A549 treated with DMSO at 1 μM for 4 hours (cell line): ENCODE results near the gene VPS72. TPM values are rescaled to one million over a fixed set of nuclear protein-coding genes. Genes with fewer than 3 reads are reported as not detected.

Source experiments
- total RNA-seq: library from RNA; stranded (reverse); fragments of 200-300 nt; extraction: Qiagen RNA extraction; gene quantifications from 5 replicates; pipeline ENCODE4 v1.2.3, GENCODE V29; 2022; ENCODE audit warnings: low read depth

Gene VPS72
- total RNA-seq, result 44.2 to 71.7 TPM (median 45.2 TPM) in 5 replicates

GRCh38 chr1:151189637-151190445, at the start of gene VPS72:
Gene VPS72 (minus strand): TSS chr1:151190197. CDS start chr1:151190121, 76 bp downstream.

GRCh38 chr1:151198254-151199127, 8.5 kb upstream of the VPS72 start, which contains the start of gene PIP5K1A:
Gene PIP5K1A (plus strand): TSS chr1:151198552. CDS start chr1:151198997, 445 bp downstream.

GRCh38 chr1:151175863-151176262, 14.1 kb downstream of the VPS72 start, which contains the start of gene TMOD4:
Gene TMOD4 (minus strand): TSS chr1:151175981. CDS start chr1:151174875, 1,106 bp downstream.

GRCh38 chr1:151165738-151166504, 24.1 kb downstream of the VPS72 start, which contains the start of the genes LYSMD1 and SCNM1:
Gene LYSMD1 (minus strand): TSS chr1:151165902. CDS start chr1:151165258, 644 bp downstream.
Gene SCNM1 (plus strand): TSS chr1:151166144. CDS start chr1:151166153, 9 bp downstream.

GRCh38 chr1:151156515-151156819, 33.5 kb downstream of the VPS72 start, which contains the start of gene TNFAIP8L2:
Gene TNFAIP8L2 (plus strand): TSS chr1:151156649. CDS start chr1:151158698, 2,049 bp downstream.

GRCh38 chr1:151146412-151147131, 43.4 kb downstream of the VPS72 start, which contains the start of gene SEMA6C:
Gene SEMA6C (minus strand): TSS chr1:151146631. CDS start chr1:151142621, 4,010 bp downstream.

Other genes starting within 250 kb of the VPS72 start
- 253 to 265 TPM (median 263 TPM) in 5 replicates for gene CERS2, start 215.4 kb downstream of the VPS72 start, total RNA-seq
- gene ANXA9, start 207.9 kb downstream of the VPS72 start, total RNA-seq, result 0.57 to 1.0 TPM (median 0.67 TPM) in 5 replicates
- gene MINDY1, start 183.3 kb downstream of the VPS72 start, total RNA-seq, result 2.1 to 3.9 TPM (median 3.1 TPM) in 5 replicates
- 12.7 to 17.8 TPM (median 15.1 TPM) in 5 replicates for gene PRUNE1, start 181.7 kb downstream of the VPS72 start, total RNA-seq
- gene BNIPL, start 153.6 kb downstream of the VPS72 start, total RNA-seq, result 0.08 to 0.18 TPM (median 0.11 TPM) in 4 of 5 replicates, not detected in the other
- 6.4 to 7.6 TPM (median 7.1 TPM) in 5 replicates for gene C1orf56, start 142.4 kb downstream of the VPS72 start, total RNA-seq
- 72.0 to 83.5 TPM (median 79.6 TPM) in 5 replicates for gene CDC42SE1, start 130.6 kb downstream of the VPS72 start, total RNA-seq
- 15.9 to 20.3 TPM (median 18.8 TPM) in 5 replicates for gene MLLT11, start 129.8 kb downstream of the VPS72 start, total RNA-seq
- 2.3 to 4.7 TPM (median 3.7 TPM) in 5 replicates for gene GABPB2, start 119.4 kb downstream of the VPS72 start, total RNA-seq
- 0.72 to 2.0 TPM (median 1.4 TPM) in 5 replicates for gene SEMA6C, start 43.6 kb downstream of the VPS72 start, total RNA-seq
- gene TNFAIP8L2, start 33.5 kb downstream of the VPS72 start, total RNA-seq, result not detected in 5 replicates
- 5.2 to 7.2 TPM (median 6.5 TPM) in 5 replicates for gene LYSMD1, start 24.3 kb downstream of the VPS72 start, total RNA-seq
- 41.8 to 46.9 TPM (median 46.7 TPM) in 5 replicates for gene SCNM1, start 24.1 kb downstream of the VPS72 start, total RNA-seq
- gene TMOD4, start 14.2 kb downstream of the VPS72 start, total RNA-seq, result 0.25 to 0.44 TPM (median 0.33 TPM) in 4 of 5 replicates, not detected in the other
- 43.6 to 69.2 TPM (median 48.2 TPM) in 5 replicates for gene PIP5K1A, start 8.4 kb upstream of the VPS72 start, total RNA-seq
- gene PSMD4, start 64.5 kb upstream of the VPS72 start, total RNA-seq, result 173 to 200 TPM (median 195 TPM) in 5 replicates
- 14.3 to 17.0 TPM (median 14.8 TPM) in 5 replicates for gene ZNF687, start 92.1 kb upstream of the VPS72 start, total RNA-seq
- 25.1 to 32.4 TPM (median 30.0 TPM) in 5 replicates for gene PI4KB, start 137.2 kb upstream of the VPS72 start, total RNA-seq
- gene RFX5, start 157.1 kb upstream of the VPS72 start, total RNA-seq, result 27.6 to 30.8 TPM (median 29.7 TPM) in 5 replicates
- gene SELENBP1, start 182.5 kb upstream of the VPS72 start, total RNA-seq, result 5.8 to 6.2 TPM (median 5.8 TPM) in 5 replicates
- gene PSMB4, start 209.4 kb upstream of the VPS72 start, total RNA-seq, result 376 to 425 TPM (median 399 TPM) in 5 replicates